ENCODE measurements around the gene SAMSN1.

SAMSN1 gene

DNA sequence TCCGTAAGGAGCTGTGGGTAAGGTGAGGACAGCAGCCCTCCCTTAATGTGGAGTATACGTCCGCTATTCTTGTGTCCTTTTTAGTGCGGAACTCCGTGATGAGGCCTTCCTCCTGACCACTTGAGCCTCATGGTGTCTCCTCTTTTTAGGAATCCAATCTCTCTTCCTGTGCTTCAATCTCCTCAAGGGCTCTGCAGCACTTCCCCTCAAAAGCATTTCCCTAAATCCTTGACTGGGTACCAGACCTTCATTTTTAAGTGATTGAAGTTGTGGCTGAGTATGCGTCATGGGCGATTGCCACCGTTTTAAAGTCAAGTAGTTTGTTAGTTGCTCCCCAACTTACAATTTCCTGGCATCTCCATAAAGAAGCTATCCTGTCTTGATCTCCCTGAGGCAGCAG is 62.8 kb downstream of the SAMSN1 start:
- no peak for DNase-seq

DNA sequence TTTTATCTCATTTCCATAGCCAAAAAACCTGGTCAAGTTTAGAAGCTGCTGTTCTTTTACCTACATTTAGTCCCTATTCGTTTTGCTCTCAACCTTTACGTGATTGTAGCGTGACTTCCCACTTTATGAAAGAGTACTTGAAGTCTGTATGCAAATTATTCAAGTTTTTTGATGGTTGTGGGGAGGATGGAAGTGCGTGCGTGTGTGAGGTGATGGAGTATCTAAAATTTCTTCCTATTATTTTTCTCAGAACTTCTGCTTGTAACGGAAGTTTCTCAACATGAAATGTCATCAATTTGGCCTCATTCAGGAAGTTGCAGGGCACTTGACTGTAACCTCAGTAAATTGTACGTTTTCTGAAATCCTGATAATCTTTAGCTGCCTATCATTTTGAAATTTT is 64.0 kb downstream of the SAMSN1 start:
- DNase-seq: no peak

DNA sequence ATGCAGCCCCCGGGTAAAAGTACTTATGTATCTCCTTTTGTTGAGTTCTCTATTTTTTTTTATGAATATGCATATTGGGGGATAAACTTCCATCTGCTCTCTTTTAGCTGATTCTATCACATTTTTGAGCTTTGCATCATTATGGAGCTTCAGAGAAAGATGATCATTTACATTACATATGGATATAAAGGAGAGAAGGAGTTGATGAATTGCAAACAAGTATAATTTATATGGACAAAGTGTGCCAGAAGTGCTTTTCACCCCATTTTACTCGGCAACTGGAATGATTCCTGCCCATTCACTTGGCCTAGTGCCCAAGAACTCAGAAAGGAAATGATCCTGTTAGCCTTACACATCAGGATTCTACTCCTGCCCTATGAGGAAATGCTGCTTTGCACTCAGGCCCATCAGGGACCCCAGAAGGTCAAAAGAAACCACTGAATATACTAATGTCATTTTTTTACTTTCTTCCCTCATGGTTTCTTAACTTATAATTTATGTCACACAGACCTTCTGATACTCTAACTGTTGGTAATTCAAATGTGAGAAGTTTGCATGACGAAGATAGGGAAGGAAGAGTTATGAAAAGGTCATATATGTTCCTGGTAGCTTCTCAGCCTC is 65.6 kb downstream of the SAMSN1 start:
- DNase-seq: no peak

DNA sequence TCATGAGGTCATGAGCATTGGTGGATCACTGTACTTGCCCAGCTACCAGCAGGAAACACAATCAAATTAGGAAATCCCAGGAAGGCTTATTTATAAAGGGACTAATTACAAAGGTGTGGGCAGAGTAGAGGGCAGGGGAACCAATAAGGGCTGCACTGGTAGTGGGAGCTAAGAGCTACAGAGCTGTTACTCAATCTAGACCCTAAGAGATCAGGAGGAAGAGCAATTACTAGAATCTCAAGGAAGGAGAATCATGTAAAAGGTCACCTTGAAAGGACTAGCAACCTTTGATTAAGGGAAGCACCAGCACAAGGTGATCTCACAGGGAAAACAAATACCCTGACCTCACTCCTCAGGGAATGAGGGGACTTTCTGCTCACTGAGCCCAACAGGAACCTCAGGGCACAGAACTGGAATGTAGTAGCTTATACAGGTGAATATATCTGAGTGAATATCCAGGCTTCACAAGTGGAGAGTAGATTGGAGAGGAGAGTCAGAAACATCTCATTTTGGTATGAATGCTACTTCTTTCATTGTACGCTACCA is 66.8 kb downstream of the SAMSN1 start:
- DNase-seq: no peak

DNA sequence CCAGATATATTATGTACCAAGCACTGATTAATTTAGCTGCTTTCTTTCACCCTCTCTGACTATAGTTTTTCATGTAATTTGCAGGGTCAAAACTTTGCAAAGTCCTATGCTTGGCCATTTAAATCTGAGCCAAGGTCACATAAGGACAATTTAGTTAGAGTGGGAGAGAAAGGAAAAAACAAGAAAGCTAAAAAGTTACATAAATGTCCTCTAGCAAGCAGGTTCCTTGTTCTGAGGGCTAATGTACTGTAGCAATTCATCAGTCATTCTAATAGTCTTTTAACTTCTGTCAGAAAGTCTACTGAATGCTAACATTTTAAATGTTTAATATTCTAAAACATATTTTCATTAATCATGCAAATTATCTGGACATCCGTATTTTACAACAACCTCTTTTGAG is 68.3 kb downstream of the SAMSN1 start:
- no peak for DNase-seq

DNA sequence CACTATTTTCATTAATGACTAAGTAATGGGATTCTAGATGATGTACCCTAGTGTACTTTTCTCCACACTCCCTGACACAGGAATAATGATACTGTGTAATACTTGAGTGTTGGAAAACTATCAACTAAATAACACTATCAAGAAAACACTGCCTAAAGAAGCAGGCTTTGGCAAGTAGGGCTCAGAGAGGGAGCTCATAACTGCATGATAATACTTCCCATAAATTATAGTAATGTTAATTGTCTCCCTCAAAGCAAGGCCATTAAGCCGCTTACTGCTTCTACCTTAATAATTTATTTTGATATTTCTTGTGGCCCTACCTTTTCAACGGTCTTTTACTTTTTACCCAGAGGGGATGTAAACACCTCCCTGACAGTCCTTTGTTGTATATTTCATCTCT is 69.0 kb downstream of the SAMSN1 start:
- no peak for DNase-seq

DNA sequence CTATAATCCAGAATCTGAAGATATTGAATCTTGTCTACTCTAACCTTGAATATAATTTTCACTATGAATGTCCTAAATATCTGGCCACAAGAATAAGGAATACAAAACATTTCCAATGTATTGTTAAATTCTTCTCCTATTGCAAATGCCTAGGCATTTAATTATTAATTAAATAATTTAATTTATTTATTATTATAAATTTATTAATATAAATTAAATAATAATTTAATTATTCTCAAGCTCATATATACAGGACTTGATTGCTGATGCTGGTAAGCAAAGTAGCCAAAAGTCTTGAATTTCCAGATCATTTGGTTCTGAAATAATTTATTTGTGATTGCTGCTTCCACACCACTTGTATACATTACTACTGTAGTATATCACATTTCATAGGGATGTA is 71.1 kb downstream of the SAMSN1 start:
- no peak for DNase-seq

DNA sequence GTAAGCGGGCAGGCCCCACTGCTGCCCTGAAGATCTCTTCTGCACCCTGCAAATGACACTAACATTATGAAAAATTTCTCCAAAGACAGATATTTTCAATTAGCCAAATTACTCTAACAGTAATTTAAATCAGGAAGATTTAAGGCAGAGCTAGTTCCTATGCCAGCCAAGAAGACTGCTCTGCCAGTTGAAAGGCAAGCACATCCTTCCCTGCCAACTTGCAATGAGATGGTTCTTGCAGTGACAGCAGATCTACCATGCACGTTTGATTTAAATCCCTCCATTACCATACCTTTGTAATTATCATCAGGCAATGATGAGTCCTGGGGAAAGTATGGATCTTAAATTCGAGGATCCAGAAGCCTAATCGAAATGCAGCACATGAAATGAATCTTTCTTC is 76.5 kb downstream of the SAMSN1 start:
- no peak for DNase-seq

DNA sequence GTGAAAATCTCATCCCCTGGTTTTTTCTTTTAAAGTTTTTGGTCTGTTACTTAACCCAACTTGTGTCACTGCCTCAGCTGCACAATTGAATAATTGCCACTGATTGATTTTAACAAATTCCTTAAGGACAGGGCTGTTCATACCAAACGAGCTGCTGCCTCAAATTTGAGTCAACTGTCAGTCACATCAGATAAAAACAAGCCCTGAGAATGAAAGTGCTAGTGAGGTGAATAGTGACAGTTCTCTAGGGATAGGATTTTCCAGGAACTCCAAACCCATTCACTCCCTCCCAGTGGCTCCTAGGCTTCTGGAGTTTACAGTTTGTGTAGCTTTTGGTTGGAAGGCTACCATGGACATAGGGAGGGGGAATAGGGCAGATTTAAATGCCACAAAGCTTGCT is 79.4 kb downstream of the SAMSN1 start:
- DNase-seq: no peak

DNA sequence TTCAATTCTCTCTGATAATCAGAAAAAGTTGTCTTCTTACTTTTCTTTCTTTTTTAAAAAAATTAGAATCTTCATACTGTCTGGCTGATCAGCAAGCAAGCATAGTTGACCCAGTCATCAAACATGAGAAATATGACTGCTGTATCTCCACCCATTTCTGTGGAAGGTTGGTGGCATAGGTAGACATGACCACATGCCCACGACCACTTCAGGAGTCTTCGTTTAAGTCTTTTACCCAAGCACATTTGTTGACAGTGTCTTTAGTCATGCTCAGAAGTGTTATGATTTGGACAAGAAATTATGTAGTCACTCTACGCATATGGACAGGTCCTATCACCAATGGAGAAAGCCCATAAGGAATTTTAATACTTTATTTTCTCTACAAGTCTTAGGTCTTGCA is 88.4 kb downstream of the SAMSN1 start:
- no peak for DNase-seq

DNA sequence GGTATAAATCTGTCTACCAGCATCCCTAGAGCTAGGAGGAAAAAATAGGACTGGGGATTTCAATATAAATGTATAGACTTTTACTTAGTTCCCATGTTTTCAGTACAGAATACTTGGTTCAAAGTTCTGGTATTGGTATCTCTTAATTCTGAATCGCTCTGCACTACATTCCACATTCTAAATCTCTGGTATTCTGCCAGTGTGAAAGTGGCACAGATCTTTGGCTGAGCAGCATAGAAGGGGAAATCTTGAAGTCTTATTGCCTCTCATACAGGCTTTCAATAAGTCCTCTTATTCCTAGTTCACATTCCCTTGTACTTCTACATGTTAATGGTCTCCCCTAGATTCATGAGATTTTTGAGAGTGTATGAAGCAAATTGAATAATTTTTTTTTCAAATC is 89.2 kb downstream of the SAMSN1 start:
- no peak for DNase-seq

DNA sequence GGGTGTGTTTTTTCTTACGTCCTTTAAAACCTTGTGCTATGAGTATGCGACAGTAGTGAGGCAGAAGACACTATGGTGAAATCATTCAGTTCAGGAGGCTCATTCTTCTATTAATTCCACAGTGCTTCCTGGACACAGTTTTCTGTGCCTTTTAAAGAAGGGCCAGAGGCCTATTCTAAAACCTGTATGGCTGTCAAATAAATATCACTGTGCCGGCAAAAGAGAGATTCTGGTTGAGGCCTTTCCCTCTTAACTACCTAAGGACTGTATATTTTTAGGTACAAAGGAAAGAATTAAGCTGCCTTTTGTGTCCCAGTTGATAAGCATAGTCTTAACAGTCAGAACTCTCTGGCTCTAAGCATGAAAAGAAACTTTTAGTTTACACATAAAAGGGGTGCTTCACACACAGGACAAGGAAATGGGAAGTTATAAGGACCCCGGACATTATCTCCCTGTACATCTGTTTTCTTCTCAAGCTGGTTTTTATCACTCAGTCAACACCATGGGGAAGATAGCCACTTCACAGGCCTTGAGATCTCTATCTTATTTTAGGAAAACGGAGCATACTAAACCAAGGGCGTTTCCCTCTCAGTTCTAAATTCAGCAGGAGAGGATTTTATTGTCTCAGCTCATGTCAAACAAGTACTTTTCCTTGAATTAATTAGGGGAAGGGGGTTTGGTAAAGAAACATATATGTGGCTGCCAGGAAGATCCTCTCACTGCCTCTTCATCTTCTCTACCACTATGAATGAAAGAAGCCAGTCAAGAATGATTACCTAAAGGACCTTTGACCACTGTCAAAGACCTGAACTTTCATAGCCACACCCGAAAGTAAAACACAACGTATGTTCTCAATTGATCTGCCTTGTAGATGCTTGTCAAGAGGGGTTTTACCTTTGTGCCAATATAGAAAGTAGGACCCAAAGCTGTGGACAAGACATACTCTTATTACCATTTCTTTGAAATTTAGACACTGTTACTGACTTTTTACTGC is 91.8 kb downstream of the SAMSN1 start:
- DNase-seq: no peak

DNA sequence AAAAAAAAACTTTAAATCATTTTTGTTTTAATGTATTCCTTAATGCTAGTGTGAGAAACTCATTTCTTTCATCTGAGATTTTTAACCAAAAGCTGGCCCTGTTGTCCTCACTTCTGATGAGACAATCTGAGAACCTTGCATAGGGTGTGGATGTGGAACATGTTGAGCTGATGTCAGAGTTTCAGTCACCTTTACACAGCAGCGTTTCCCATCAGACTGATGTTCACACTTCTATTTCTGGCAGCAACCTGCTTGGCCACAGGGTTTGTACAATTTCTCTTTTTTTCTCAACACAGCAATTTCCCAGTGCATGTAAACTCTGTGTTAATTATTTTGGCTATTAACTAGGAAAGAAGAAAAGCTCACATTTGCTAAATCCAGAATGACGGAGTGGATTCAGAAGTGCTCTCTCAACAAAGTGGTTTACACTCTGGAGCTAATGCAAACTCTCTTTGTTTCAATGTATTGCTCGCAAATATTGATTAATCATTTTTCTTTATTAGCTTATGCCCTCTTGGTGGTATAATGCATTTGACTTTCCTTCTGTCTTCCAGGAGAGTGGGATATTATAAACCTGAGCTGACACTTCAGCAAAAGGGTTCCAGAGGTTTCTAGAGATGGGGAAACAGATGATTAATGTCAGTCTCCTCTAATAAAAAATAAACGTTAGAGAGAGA is 92.6 kb downstream of the SAMSN1 start:
- no peak for DNase-seq

DNA sequence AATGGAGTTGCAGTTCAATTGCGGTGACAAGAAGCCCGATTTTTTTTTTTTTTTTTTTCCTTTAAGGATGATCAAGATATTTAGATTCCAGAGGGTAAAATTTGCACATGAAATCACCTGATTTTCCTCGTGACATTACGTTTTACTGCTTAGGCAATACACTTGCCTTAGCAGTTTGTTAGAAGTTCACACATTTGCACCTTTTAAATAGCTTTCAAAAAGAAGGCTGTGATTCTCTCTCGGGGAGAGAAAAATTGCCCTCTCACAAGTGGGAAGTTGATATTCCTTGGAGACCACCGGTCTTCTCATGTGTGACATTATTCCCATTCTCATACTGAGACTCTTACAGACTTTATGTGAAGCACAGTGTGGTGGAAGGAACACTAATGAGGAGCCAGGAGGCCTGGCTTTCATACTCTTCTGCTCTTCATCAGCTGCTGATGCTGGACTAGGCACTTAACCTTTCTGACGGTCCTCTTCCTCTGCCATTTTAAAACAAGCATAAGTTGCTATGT is 93.3 kb downstream of the SAMSN1 start:
- DNase-seq: no peak

DNA sequence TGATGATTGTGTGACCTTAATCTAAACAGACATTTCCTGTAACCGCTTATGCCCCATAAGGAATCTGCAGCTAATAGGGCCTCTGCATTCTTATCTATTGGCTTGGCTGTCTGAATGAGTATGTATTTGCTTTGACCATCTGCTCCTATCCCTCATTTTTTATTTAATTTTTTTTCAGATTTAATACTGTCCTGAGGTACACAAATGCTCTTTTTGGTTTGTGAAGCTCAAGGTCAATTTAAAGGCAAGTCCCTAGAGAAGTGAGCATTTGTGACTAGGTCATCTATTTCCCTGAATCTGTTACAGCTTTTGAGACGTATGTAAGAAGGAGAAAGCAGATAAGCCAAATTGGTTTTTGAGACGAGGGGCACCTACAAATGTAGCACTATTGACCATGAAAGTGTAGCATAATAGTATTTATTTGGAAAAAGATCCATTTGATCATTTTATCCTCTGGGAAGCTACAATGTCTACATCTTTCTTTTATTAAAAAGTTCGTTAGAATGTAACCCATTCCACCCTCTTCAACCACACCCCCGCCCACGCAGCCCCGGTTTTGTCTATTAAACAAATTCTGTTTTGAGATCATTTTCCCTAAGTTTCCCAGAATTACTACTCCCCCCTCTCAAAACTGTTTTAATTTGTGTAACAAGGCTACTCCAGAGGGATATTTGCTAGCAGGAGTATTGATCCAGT is 93.9 kb downstream of the SAMSN1 start:
- DNase-seq: no peak

DNA sequence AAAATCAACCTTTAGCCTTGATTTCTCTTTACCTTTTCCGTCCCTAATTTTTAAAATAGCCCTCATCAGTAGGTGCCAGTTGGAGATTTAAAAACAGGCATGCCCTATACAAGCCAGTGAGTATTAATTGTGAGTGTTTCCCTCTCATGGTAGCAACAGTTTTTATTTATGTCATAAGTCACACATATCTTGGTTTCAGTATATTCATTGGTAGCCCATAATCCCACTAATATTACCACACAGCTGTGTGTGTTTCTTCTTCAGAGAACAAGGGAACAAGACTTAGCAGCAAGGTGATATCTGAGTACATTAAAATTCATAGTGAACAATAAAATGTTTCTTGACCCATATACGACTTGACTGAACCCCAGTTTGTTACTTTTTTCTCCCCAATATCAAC is 94.6 kb downstream of the SAMSN1 start:
- no peak for DNase-seq

DNA sequence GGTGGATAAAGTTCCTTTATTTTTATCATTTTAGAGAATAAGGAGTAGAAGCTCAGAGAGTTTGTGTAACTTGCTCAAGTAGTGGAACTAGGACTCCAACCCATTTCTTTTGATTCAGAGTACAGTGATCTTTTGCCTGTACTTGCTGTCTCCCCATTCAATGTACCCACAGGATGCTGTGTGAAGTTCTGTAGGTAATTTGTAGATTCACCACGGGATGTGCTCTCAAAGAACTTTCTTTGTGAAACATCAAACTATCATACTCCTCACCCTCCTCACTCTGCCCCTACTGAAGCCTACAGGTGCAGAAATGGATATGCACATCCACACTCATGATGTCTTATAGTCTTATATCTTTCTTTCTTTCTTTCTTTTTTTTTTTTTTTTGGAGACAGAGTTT is 97.3 kb downstream of the SAMSN1 start:
- DNase-seq: no peak

DNA sequence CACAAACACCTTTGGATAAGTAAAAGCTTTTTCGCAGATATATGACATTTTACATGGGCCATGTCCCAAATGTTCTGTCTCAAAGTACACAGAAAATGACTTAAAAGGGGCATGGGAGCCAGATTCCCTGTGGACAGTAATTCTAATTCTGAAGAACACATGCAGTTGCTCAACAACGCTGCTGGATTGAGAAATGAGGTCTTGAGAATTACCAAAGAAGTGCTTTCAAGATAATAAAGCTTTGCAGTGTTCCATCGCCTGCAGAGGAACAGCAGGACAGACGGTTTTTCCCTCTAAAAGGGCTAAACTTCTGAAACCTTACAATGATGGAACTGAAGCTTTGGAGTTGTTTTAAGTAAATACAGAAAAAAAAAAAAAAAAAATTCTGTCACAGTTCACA is 107.9 kb downstream of the SAMSN1 start:
- DNase-seq: no peak

DNA sequence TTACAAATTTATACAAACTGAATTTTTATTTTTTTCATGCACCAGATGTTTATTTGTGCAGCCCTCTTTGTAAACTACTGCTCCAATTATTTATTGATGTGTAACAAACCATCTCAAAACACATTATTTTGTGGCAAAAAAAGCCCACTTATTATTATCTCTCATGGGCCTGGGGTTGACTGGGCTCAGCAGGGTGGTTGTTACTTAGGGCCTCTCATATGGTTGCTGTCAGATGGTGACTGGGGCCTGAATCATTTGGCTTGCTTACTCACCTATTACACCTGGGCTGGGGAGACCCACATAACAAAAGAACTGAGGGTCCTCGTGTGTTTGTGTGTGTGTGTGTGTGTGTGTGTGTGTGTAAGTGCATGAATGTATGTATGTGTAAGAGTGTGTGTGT is 110.7 kb downstream of the SAMSN1 start:
- no peak for DNase-seq

Measured in NCI-H1417 treated with DMSO at 0.1 percent for 48 hours (cell line).